Brain microvascular endothelial cell (primary cell): ENCODE results near the gene DDX31.
A peak's percentile ranks its signal among the peaks of the same experiment; 100 is the strongest.

Experiments used
- DNase-seq: peaks from one replicate; pipeline ENCODE4 v3.0.0-alpha.2; 2020
- H3K27ac ChIP-seq: fragments of 250-450 bp; sonication (Bioruptor Pico); 2 replicates; pipeline ENCODE4 v1.5.1; 2020; ENCODE audit warnings: mild to moderate bottlenecking, moderate library complexity
- H3K27me3 ChIP-seq: fragments of 250-450 bp; sonication (Bioruptor Pico); replicated peaks from 2 replicates; pipeline ENCODE4 v1.5.1; 2020; ENCODE audit warnings: mild to moderate bottlenecking
- H3K36me3 ChIP-seq: fragments of 250-450 bp; sonication (Bioruptor Pico); replicated peaks from 2 replicates; pipeline ENCODE4 v1.5.1; 2020; ENCODE audit warnings: mild to moderate bottlenecking
- H3K4me3 ChIP-seq: 2 replicates; pipeline ENCODE4 v1.5.1; 2011; ENCODE audit warnings: low read depth, mild to moderate bottlenecking, control low read depth, low read length, moderate library complexity
- CTCF ChIP-seq: IDR thresholded peaks from 2 replicates; pipeline ENCODE4 v1.5.1; 2011; ENCODE audit warnings: low read depth, mild to moderate bottlenecking, moderate library complexity, low read length, control low read depth, inconsistent platforms; ENCODE audit errors: missing control alignments
- in situ Hi-C: cut with HindIII; loops from 2 replicates; pipeline ENCODE4 v1.10.0; 2017; ENCODE audit warnings: low sequenced_read_pairs, low pct_ligation_motif_present

Gene DDX31

GRCh38 chr9:132627106-132627505 lies 42.7 kb downstream of the DDX31 start:
- in situ Hi-C loops = no loop called here
- no peak for TF ChIP-seq CTCF
- Histone ChIP-seq H3K4me3 (no peak overlapping the region), H3K27me3 (no peaks in the 10 kb centered on the region), H3K36me3 (peaks cover 39% of the 10 kb centered on the region), H3K27ac (no peak overlapping the region)
- DNase-seq = no peak

DNA sequence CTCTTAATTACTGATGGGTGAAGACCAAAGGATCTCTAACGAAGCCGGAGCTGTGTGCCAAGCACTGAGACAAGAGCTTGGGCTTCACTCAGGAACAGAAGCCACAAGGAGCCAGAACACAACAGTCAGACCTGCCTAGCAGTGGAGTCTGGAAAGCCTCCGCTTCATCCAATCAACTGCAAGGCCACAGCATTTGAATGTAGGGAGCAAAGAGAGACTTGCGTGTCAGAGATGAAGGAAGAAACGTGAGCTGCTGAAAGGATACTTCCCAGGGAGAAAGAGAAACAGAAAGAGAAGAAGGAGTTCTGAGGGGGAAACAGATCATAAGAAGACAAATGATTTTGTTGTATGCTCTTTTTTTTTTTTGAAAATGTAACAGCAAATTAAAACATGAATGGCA lies 43.5 kb downstream of the DDX31 start:
- DNase-seq = no peak
- in situ Hi-C loops = no loop called here
- no peaks in the 10 kb centered on the region for H3K27me3 ChIP-seq
- TF ChIP-seq CTCF = no peak
- no peak overlapping the region for H3K4me3 ChIP-seq
- H3K27ac ChIP-seq = no peak overlapping the region
- peaks cover 39% of the 10 kb centered on the region for H3K36me3 ChIP-seq

DNA sequence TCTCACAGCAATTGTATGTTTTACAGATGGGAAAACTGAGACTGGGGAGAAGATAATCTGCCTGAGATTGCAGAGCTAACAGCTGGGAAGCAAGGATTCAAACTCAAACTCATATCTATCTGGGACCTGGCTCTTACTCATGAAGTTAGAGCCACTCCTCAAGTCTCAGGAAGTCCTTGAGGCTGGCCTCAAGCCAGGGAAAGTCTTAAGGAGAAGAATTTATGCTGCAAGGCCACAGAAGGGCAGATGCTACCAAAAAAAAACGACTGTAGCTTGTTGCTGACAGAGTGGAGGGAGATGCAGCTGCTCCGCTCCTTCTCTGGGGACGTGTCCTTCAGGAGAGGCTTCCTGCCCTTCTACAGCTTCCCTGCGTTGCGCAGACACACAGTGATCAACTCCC lies 47.6 kb downstream of the DDX31 start:
- H3K4me3 ChIP-seq = no peak overlapping the region
- in situ Hi-C loops = no loop called here
- peaks cover 22% of the 10 kb centered on the region for H3K36me3 ChIP-seq
- peak; percentile 45 for DNase-seq
- no peak for TF ChIP-seq CTCF
- no peaks in the 10 kb centered on the region for H3K27me3 ChIP-seq
- H3K27ac ChIP-seq = no peak overlapping the region

GRCh38 chr9:132616725-132617124 lies 53.1 kb downstream of the DDX31 start:
- Histone ChIP-seq H3K4me3 (no peak overlapping the region), H3K36me3 (peaks cover 23% of the 10 kb centered on the region), H3K27me3 (no peaks in the 10 kb centered on the region), H3K27ac (no peak overlapping the region)
- no peak for DNase-seq
- TF ChIP-seq CTCF = no peak
- in situ Hi-C loops = no loop called here

DNA sequence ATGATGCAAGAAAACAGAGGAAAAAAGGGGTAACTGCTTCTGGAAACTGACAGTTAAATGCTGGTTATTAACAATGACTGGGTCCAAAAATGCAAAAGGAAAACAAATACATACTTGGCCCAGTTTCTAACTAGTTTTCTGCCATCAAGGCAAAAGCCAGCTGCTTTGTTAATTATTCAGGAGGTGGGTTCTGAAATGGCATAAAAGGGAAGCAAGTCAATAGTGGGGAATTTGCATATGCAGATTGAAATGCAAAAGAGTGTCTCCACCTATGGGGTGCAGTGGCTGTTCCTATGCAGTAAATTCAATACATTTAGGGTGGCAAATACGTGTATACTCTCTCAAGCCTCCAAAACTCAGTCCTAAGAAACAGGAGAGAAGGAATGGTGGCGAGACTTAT lies 54.0 kb downstream of the DDX31 start:
- no peak for TF ChIP-seq CTCF
- Histone ChIP-seq H3K4me3 (no peak overlapping the region), H3K36me3 (peaks cover 28% of the 10 kb centered on the region), H3K27ac (no peak overlapping the region), H3K27me3 (no peaks in the 10 kb centered on the region)
- DNase-seq = no peak
- in situ Hi-C loops = no loop called here

- no peak for TF ChIP-seq CTCF
- H3K27me3 ChIP-seq = no peaks in the 10 kb centered on the region
- no peak overlapping the region for H3K4me3 ChIP-seq
- DNase-seq = no peak
- H3K36me3 ChIP-seq = peaks cover 28% of the 10 kb centered on the region
- H3K27ac ChIP-seq = no peak overlapping the region
- in situ Hi-C loops = no loop called here
Measured at GRCh38 chr9:132614324-132614723, 55.5 kb downstream of the DDX31 start.
